ENCODE results near the gene CELF5. TPM values are rescaled to one million over a fixed set of nuclear protein-coding genes. Genes with fewer than 3 reads are reported as not detected.

CELF5 gene
- total and polyA plus RNA-seq, 9 of the 15 experiments (the other 6 are each of a cell fraction or from before 2014, with no cell fraction given) = 0.01 to 0.56 (median 0.22) TPM

- TF ChIP-seq CREM (IDR thresholded peaks at IDR 0.05; ENCODE audit: low read depth) (no peak), YBX1 (IDR thresholded peaks at IDR 0.05) (no peak), RFX5 (IDR thresholded peaks at IDR 0.05; ENCODE audit: low read depth, low read length) (no peak), HLTF (IDR thresholded peaks at IDR 0.05) (peak; percentile 20; the same call in 1 of the 2 replicates), NFXL1 (CRISPR knock-in tag; IDR thresholded peaks at IDR 0.05) (no peak), GATA2 (CRISPR knock-in tag; IDR thresholded peaks at IDR 0.05) (peak; percentile 29; the same call in 1 of the 2 replicates), MTA3 (IDR thresholded peaks at IDR 0.05; ENCODE audit: borderline replicate concordance) (0 out of 2 replicates have a peak, but pooled peaks have one; percentile 44), RBM15 (IDR thresholded peaks at IDR 0.05; ENCODE audit: insufficient read depth, low read length) (no peak), ZNF217 (CRISPR knock-in tag; IDR thresholded peaks at IDR 0.05) (no peak), CREBBP (IDR thresholded peaks at IDR 0.05; ENCODE audit: low read depth, low read length) (no peak), CREB1 (IDR thresholded peaks at IDR 0.05) (no peak), CREB1 (CRISPR knock-in tag; IDR thresholded peaks at IDR 0.05) (no peak; the same call in 1 of the 2 replicates), HNRNPUL1 (IDR thresholded peaks at IDR 0.05; ENCODE audit: low read length) (no peak), STAT5B (CRISPR knock-in tag; IDR thresholded peaks at IDR 0.05) (no peak), SRSF3 (IDR thresholded peaks at IDR 0.05; ENCODE audit: insufficient read depth, low read length) (no peak), BRD4 (IDR thresholded peaks at IDR 0.05) (peak; percentile 37; the same call in 1 of the 2 replicates), MCM2 (IDR thresholded peaks at IDR 0.05; ENCODE audit: low read depth) (no peak), ZNF76 (CRISPR knock-in tag; IDR thresholded peaks at IDR 0.05; ENCODE audit: borderline replicate concordance) (no peak), ZBED1 (IDR thresholded peaks at IDR 0.05) (no peak)
- TF ChIP-seq, protein P1, sequence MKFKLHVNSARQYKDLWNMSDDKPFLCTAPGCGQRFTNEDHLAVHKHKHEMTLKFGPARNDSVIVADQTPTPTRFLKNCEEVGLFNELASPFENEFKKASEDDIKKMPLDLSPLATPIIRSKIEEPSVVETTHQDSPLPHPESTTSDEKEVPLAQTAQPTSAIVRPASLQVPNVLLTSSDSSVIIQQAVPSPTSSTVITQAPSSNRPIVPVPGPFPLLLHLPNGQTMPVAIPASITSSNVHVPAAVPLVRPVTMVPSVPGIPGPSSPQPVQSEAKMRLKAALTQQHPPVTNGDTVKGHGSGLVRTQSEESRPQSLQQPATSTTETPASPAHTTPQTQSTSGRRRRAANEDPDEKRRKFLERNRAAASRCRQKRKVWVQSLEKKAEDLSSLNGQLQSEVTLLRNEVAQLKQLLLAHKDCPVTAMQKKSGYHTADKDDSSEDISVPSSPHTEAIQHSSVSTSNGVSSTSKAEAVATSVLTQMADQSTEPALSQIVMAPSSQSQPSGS (CRISPR knock-in tag; IDR thresholded peaks at IDR 0.05) = no peak
Measured at GRCh38 chr19:3183721-3184641, 40.5 kb upstream of the CELF5 start (continued).

Data from K562 (cell line).